HG02642 (cell line): ENCODE measurements around the gene GNA15.

Experiments
- ATAC-seq: cut with Tn5 transposase; IDR thresholded peaks from one replicate; pipeline ENCODE4 v1.9.1; 2021; ENCODE audit warnings: mild to moderate bottlenecking; ENCODE audit not compliant: unreplicated experiment, poor library complexity

Gene GNA15

GRCh38 chr19:3119693-3120380 is 16.0 kb upstream of the GNA15 start:
- no peak for ATAC-seq

- ATAC-seq: no peak
Observed at GRCh38 chr19:3120611-3121276, 15.1 kb upstream of the GNA15 start.

GRCh38 chr19:3121396-3121795 is 14.4 kb upstream of the GNA15 start:
- ATAC-seq: no peak

GRCh38 chr19:3121821-3122511 is 13.9 kb upstream of the GNA15 start:
- ATAC-seq: no peak

GRCh38 chr19:3122512-3122870 is 13.3 kb upstream of the GNA15 start:
- no peak for ATAC-seq

GRCh38 chr19:3123088-3123721 is 12.6 kb upstream of the GNA15 start:
- no peak for ATAC-seq

GRCh38 chr19:3123956-3124355 is 11.9 kb upstream of the GNA15 start:
- no peak for ATAC-seq

- ATAC-seq: no peak
Observed at GRCh38 chr19:3124630-3125029, 11.2 kb upstream of the GNA15 start.

- no peak for ATAC-seq
Observed at GRCh38 chr19:3125900-3126524, 9.8 kb upstream of the GNA15 start.

GRCh38 chr19:3129112-3129511 is 6.7 kb upstream of the GNA15 start:
- ATAC-seq: no peak

GRCh38 chr19:3131168-3131567 is 4.7 kb upstream of the GNA15 start:
- no peak for ATAC-seq

- ATAC-seq: peak; percentile 68
Observed at GRCh38 chr19:3132971-3133792, 2.7 kb upstream of the GNA15 start.

- peak; percentile 28 for ATAC-seq
Observed at GRCh38 chr19:3133793-3134116, 2.1 kb upstream of the GNA15 start.

- ATAC-seq: no peak
Observed at GRCh38 chr19:3136684-3137055, 837 bp downstream of the GNA15 start.

GRCh38 chr19:3137119-3137518 is 1.3 kb downstream of the GNA15 start:
- no peak for ATAC-seq

- ATAC-seq: no peak
Observed at GRCh38 chr19:3138268-3138667, 2.4 kb downstream of the GNA15 start.

GRCh38 chr19:3140667-3141038 is 4.8 kb downstream of the GNA15 start:
- no peak for ATAC-seq

GRCh38 chr19:3142292-3142670 is 6.4 kb downstream of the GNA15 start:
- no peak for ATAC-seq

GRCh38 chr19:3142781-3143337 is 7.0 kb downstream of the GNA15 start:
- ATAC-seq: no peak
